Colonic mucosa (tissue), 4 donors: ENCODE measurements around the gene TLL1. TPM values are rescaled to one million over a fixed set of nuclear protein-coding genes. Genes with fewer than 3 reads are reported as not detected.

ENCODE experiments used
- DNase-seq: peaks from one replicate; pipeline ENCODE4 v3.0.0-alpha.2; 2020
- H3K27ac ChIP-seq: fragments of 200-600 bp; one replicate; pipeline ENCODE4 v1.8.0; 2021
- H3K27me3 ChIP-seq: fragments of 200-600 bp; one replicate; pipeline ENCODE4 v1.8.0; 2021
- H3K36me3 ChIP-seq: fragments of 200-600 bp; one replicate; pipeline ENCODE4 v1.8.0; 2021
- H3K4me1 ChIP-seq: fragments of 200-600 bp; one replicate; pipeline ENCODE4 v1.8.0; 2021; ENCODE audit warnings: mild to moderate bottlenecking
- H3K4me3 ChIP-seq: fragments of 200-600 bp; one replicate; pipeline ENCODE4 v1.8.0; 2021
- H3K9ac ChIP-seq, 2 donors: one replicate each; pipeline ENCODE4 v1.7.0; 2013; ENCODE audit warnings: control low read depth in 2 of 2, low read depth in 2 of 2, low read length in 2 of 2
- H3K9me3 ChIP-seq: fragments of 200-600 bp; one replicate; pipeline ENCODE4 v1.8.0; 2021
- intact Hi-C: fragments of 100-400 bp; cut with DNase I; formaldehyde crosslinking; loops from one replicate; pipeline ENCODE4 v1.14.1; 2022
- total RNA-seq, 2 donors: library from RNA; stranded (reverse); fragmentation: NEBNext Ultra II Directional in 1 of 2; extraction: Animal tissue kit (Norgen Biotek cat#: 25700) in 1 of 2; gene quantifications; one replicate each; pipeline ENCODE4 v1.2.1, GENCODE V29; 2021
- TF ChIP-seq, protein P1 (sequence below): fragments of 200-600 bp; IDR thresholded peaks from one replicate; pipeline ENCODE4 v1.8.0; 2022; ENCODE audit warnings: antibody characterized with exemption, mild to moderate bottlenecking
- donor health status: healthy.
- donor health status: DM: no; HTN: no; CAD: no.
- donor health status: DM: no; HTN: no; CAD: no.

The TLL1 gene
- total RNA-seq, 2 donors from 2014 or later: 2.4 to 3.4 TPM

DNA sequence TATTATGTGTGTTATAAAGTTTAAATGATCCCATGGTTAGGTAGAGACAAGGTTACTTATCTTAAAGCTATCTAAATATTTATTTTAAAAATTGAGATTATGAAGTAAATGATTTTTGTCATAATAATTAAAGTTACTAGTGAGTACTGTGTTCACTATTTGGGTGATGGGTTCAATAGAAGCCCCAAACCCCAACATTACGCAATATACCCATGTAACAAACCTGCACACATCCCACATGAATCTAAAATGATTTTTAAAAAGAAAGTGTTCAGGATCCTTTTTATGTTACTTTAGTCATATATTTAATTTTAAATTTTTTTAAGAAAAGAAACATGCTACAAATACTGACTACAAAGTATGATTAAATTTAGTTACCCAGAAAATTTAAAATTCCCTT is 193.9 kb downstream of the TLL1 start:
- intact Hi-C loops: no loop called here

GRCh38 chr4:166067915-166068314 is 194.9 kb downstream of the TLL1 start:
- no peaks in the 10 kb centered on the region for H3K27me3 ChIP-seq
- H3K27ac ChIP-seq: no peak overlapping the region
- DNase-seq: no peak
- H3K36me3 ChIP-seq: no peaks in the 10 kb centered on the region
- no peak overlapping the region for H3K4me3 ChIP-seq
- H3K9me3 ChIP-seq: no peaks in the 10 kb centered on the region
- intact Hi-C loops: no loop called here
- TF ChIP-seq, protein P1, sequence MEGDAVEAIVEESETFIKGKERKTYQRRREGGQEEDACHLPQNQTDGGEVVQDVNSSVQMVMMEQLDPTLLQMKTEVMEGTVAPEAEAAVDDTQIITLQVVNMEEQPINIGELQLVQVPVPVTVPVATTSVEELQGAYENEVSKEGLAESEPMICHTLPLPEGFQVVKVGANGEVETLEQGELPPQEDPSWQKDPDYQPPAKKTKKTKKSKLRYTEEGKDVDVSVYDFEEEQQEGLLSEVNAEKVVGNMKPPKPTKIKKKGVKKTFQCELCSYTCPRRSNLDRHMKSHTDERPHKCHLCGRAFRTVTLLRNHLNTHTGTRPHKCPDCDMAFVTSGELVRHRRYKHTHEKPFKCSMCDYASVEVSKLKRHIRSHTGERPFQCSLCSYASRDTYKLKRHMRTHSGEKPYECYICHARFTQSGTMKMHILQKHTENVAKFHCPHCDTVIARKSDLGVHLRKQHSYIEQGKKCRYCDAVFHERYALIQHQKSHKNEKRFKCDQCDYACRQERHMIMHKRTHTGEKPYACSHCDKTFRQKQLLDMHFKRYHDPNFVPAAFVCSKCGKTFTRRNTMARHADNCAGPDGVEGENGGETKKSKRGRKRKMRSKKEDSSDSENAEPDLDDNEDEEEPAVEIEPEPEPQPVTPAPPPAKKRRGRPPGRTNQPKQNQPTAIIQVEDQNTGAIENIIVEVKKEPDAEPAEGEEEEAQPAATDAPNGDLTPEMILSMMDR: no peak
- H3K4me1 ChIP-seq: no peaks in the 10 kb centered on the region
- H3K9ac ChIP-seq: no peak overlapping the region

More for the DNA sequence above, 193.9 kb downstream of the TLL1 start:
- no peak for DNase-seq
- Histone ChIP-seq H3K9ac (no peak overlapping the region), H3K27me3 (no peaks in the 10 kb centered on the region), H3K36me3 (no peaks in the 10 kb centered on the region), H3K9me3 (no peaks in the 10 kb centered on the region), H3K4me3 (no peak overlapping the region), H3K4me1 (no peaks in the 10 kb centered on the region), H3K27ac (no peak overlapping the region)
- TF ChIP-seq, protein P1: no peak

- no peak overlapping the region for H3K4me3 ChIP-seq
- no peak overlapping the region for H3K27ac ChIP-seq
- H3K9ac ChIP-seq: no peak overlapping the region
- TF ChIP-seq, protein P1: no peak
- no peaks in the 10 kb centered on the region for H3K9me3 ChIP-seq
- no peaks in the 10 kb centered on the region for H3K36me3 ChIP-seq
- DNase-seq: no peak
- no peaks in the 10 kb centered on the region for H3K4me1 ChIP-seq
- intact Hi-C loops: no loop called here
- no peaks in the 10 kb centered on the region for H3K27me3 ChIP-seq
Measured at GRCh38 chr4:166073783-166074182, 200.7 kb downstream of the TLL1 start.

- H3K36me3 ChIP-seq: no peaks in the 10 kb centered on the region
- no peak for DNase-seq
- no peaks in the 10 kb centered on the region for H3K4me1 ChIP-seq
- H3K27ac ChIP-seq: no peak overlapping the region
- no peak overlapping the region for H3K9ac ChIP-seq
- H3K27me3 ChIP-seq: no peaks in the 10 kb centered on the region
- TF ChIP-seq, protein P1: no peak
- no peak overlapping the region for H3K4me3 ChIP-seq
- no peaks in the 10 kb centered on the region for H3K9me3 ChIP-seq
- intact Hi-C loops: no loop called here
Measured at GRCh38 chr4:166075599-166075998, 202.6 kb downstream of the TLL1 start.

- H3K9me3 ChIP-seq: no peaks in the 10 kb centered on the region
- H3K36me3 ChIP-seq: no peaks in the 10 kb centered on the region
- no peak overlapping the region for H3K4me3 ChIP-seq
- TF ChIP-seq, protein P1: no peak
- H3K27ac ChIP-seq: no peak overlapping the region
- no peak overlapping the region for H3K9ac ChIP-seq
- no peaks in the 10 kb centered on the region for H3K27me3 ChIP-seq
- no peak for DNase-seq
- no peaks in the 10 kb centered on the region for H3K4me1 ChIP-seq
- intact Hi-C loops: no loop called here
Measured at GRCh38 chr4:166077782-166078181, 204.7 kb downstream of the TLL1 start.

DNA sequence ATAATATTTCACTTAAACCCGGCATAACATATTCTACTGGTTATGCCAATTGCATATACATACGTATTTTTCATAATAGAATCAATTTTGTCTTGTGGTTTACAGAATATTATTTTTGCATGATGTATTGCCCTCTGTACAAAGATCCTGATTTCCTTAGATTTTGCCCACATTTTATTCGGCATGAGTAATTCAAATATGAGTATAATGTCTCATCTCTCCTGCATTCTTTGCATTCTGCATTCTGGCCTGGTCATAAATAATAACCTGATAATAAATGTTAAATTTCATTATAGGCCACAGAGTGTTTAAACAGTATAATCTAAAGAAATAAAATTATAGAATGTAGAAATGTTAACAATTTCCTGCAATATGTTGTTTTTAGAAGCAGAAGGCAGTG is 205.3 kb downstream of the TLL1 start:
- TF ChIP-seq, protein P1: no peak
- H3K36me3 ChIP-seq: no peaks in the 10 kb centered on the region
- H3K9ac ChIP-seq: no peak overlapping the region
- no peaks in the 10 kb centered on the region for H3K9me3 ChIP-seq
- H3K27ac ChIP-seq: no peak overlapping the region
- no peak overlapping the region for H3K4me3 ChIP-seq
- intact Hi-C loops: no loop called here
- no peaks in the 10 kb centered on the region for H3K4me1 ChIP-seq
- no peak for DNase-seq
- H3K27me3 ChIP-seq: no peaks in the 10 kb centered on the region
